ENCODE results near the gene CEP112.

The CEP112 gene

DNA sequence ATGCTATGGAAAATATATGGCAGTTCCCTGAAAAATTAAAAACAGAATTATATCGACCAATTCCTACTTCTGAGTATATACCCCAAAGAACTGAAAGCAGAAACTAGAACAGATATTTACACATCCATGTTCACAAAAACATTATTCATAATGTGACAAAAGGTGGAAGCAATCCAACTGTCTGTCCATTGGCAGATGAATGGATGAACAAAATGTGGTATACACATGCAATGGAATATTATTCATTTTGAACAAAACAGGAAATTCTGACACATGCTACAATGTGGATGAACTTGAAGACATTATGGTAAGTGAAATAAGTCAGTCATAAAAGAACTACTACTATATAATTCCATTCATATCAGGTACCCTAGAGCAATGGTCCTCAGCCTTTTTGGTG is 367.0 kb downstream of the CEP112 start:
- TF ChIP-seq, protein P1, sequence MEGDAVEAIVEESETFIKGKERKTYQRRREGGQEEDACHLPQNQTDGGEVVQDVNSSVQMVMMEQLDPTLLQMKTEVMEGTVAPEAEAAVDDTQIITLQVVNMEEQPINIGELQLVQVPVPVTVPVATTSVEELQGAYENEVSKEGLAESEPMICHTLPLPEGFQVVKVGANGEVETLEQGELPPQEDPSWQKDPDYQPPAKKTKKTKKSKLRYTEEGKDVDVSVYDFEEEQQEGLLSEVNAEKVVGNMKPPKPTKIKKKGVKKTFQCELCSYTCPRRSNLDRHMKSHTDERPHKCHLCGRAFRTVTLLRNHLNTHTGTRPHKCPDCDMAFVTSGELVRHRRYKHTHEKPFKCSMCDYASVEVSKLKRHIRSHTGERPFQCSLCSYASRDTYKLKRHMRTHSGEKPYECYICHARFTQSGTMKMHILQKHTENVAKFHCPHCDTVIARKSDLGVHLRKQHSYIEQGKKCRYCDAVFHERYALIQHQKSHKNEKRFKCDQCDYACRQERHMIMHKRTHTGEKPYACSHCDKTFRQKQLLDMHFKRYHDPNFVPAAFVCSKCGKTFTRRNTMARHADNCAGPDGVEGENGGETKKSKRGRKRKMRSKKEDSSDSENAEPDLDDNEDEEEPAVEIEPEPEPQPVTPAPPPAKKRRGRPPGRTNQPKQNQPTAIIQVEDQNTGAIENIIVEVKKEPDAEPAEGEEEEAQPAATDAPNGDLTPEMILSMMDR (IDR thresholded peaks at IDR 0.05) = no peak
- TF ChIP-seq ZFX (IDR thresholded peaks at IDR 0.05; ENCODE audit: borderline replicate concordance) = no peak
- H3K27ac ChIP-seq = no peak overlapping the region

DNA sequence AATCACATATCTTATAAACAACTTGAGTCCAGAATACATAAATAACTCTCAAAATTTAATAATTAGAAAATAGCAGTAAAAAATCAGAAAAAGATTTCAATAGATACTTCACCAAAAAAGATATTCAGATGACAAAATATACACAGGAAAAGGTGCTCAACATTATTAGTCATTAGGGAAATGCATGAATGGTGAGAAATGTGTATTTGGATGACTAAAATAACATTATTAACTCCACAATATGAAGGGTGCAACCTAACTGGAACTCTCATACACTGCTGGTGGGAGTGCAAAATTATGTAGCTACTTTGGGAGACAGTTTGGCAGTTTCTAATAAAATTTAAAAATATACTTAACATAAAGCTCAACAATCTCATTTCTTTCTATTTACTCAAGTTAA is 368.2 kb downstream of the CEP112 start:
- TF ChIP-seq ZFX (IDR thresholded peaks at IDR 0.05; ENCODE audit: borderline replicate concordance) = no peak
- TF ChIP-seq, protein P1 (IDR thresholded peaks at IDR 0.05) = no peak

DNA sequence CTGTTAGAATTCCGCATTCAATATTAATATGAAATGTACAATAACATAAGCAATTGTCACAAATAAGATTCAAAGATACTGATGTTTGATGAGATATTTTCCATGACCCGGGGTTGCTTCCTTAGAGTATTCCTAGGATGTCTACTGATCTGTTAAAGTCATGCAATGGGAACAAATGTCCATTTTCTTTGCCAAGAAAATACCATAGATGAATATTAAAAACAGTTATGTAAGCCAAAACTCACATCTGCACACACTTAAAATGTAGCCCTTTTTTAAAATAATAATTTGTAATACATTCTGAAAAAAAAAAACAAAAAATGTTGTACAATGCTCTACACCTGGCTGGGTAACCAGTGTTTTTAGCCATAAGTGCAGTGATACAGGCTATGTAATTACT is 371.1 kb downstream of the CEP112 start:
- no peak for TF ChIP-seq ZFX (IDR thresholded peaks at IDR 0.05; ENCODE audit: borderline replicate concordance)
- TF ChIP-seq, protein P1 (IDR thresholded peaks at IDR 0.05) = no peak
- H3K27ac ChIP-seq = no peak overlapping the region

More for the DNA sequence above, 368.2 kb downstream of the CEP112 start:
- no peak overlapping the region for H3K27ac ChIP-seq

DNA sequence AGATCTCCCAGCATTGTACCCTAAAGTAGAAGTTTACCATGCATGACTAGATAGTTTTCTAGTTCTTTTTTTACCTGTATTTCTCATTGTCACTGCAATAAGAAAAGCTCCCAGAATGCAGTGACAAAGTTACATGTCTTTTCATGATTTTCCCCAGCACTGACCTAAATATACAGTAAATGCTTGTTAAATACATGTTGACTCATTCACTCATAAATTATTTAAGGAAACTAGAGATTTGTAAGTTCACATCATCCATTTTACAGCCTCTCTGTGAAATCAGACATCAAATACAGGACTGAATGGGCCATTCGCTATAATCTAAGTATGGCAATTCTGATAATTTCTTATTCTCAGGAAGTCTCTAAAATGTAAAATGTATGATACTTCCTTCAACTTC is 371.6 kb downstream of the CEP112 start:
- no peak for TF ChIP-seq ZFX (IDR thresholded peaks at IDR 0.05; ENCODE audit: borderline replicate concordance)
- TF ChIP-seq, protein P1 (IDR thresholded peaks at IDR 0.05) = no peak
- no peak overlapping the region for H3K27ac ChIP-seq

DNA sequence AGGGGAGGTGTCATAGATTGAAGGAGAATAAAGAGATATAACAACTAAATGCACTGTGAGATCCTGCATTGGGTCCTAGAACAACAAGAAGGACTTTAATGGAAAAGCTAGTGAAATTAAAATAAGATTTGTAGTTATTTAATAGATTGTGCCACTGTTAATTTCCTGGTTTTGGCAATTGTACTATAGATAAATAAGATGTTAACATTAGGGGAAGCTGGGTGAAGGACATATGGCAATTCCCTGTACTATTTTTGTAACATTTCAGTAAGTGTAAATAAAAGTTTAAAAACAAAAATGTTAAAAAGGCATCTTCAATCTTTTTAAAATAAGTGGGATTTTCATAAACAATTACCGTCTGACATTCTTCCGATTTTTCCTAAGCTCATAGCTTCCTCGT is 372.1 kb downstream of the CEP112 start:
- no peak for TF ChIP-seq ZFX (IDR thresholded peaks at IDR 0.05; ENCODE audit: borderline replicate concordance)
- TF ChIP-seq, protein P1 (IDR thresholded peaks at IDR 0.05) = no peak
- no peak overlapping the region for H3K27ac ChIP-seq

DNA sequence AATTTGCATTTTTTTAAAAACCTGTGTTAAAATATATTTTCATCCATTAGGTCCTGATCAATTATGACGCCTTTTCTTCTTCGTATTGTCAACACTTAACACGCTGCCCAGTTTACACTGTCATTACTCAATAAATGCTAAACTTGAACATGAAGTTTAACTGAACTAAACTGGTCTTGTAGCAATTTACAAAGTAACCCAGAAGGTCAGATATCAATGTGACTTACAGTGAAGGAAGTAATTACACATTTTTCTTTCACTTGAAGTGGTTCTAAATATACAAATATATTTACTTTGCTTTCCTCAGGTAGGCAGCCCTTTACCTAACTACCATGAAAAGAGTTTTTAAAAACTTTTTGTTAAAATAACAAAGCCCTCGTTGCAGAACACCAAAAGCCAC is 374.0 kb downstream of the CEP112 start:
- H3K27ac ChIP-seq = no peak overlapping the region
- no peak for TF ChIP-seq ZFX (IDR thresholded peaks at IDR 0.05; ENCODE audit: borderline replicate concordance)
- TF ChIP-seq, protein P1 (IDR thresholded peaks at IDR 0.05) = no peak

DNA sequence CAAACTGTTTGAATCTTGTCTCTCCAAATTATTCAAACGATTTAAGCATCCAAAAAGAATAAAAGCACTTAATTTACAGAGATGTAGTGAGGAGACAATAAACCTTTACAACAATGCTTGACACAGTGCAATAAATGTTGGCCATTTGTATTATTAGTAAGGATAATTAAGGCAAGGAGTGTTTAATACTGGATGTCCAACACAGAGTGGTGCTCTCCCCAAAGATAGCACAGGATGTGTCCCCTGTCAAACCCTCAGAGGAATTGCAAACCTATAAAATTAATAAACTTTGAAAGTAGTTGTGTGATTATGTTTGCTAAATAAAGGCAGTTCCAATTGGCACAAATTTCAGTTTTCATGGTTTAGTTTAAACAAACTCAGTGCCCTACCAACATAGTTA is 377.5 kb downstream of the CEP112 start:
- TF ChIP-seq, protein P1 (IDR thresholded peaks at IDR 0.05) = no peak
- TF ChIP-seq ZFX (IDR thresholded peaks at IDR 0.05; ENCODE audit: borderline replicate concordance) = no peak
- H3K27ac ChIP-seq = no peak overlapping the region
